HG03469 (cell line): Measurements from ENCODE around the gene DAB2IP.

Experiments
- ATAC-seq: cut with Tn5 transposase; IDR thresholded peaks from one replicate; pipeline ENCODE4 v1.9.1; 2021; ENCODE audit warnings: mild to moderate bottlenecking, moderate library complexity, moderate number of reproducible peaks; ENCODE audit not compliant: unreplicated experiment

Gene DAB2IP

GRCh38 chr9:121755581-121755980 is 104.1 kb downstream of the DAB2IP start:
- no peak for ATAC-seq

- ATAC-seq = no peak
Observed at GRCh38 chr9:121756474-121757280, 105.2 kb downstream of the DAB2IP start.

GRCh38 chr9:121757281-121757585 is 105.8 kb downstream of the DAB2IP start:
- ATAC-seq = no peak

- ATAC-seq = no peak
Observed at GRCh38 chr9:121758693-121759092, 107.3 kb downstream of the DAB2IP start.

GRCh38 chr9:121759996-121760395 is 108.6 kb downstream of the DAB2IP start:
- ATAC-seq = no peak

GRCh38 chr9:121760571-121760970 is 109.1 kb downstream of the DAB2IP start:
- no peak for ATAC-seq

DNA sequence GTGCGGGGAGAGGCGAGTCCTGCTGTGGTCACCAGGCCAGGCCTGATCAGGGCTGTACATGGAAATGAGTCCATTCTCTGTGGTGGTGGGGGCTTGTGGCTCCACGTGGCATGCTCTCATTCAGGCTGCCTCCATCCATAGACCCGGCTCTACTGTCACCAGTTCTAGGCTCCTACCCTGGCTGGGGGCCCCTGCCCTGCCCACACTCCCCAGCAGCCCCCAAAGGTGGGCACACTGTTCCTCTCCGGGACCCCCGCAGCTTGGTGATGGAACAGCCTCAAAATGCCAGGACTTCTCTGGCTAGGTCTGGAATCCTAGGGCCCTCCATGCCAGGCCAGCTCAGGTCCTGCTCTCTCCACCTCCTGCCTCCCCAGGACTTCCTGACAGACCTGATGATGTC is 111.7 kb downstream of the DAB2IP start:
- ATAC-seq = no peak

DNA sequence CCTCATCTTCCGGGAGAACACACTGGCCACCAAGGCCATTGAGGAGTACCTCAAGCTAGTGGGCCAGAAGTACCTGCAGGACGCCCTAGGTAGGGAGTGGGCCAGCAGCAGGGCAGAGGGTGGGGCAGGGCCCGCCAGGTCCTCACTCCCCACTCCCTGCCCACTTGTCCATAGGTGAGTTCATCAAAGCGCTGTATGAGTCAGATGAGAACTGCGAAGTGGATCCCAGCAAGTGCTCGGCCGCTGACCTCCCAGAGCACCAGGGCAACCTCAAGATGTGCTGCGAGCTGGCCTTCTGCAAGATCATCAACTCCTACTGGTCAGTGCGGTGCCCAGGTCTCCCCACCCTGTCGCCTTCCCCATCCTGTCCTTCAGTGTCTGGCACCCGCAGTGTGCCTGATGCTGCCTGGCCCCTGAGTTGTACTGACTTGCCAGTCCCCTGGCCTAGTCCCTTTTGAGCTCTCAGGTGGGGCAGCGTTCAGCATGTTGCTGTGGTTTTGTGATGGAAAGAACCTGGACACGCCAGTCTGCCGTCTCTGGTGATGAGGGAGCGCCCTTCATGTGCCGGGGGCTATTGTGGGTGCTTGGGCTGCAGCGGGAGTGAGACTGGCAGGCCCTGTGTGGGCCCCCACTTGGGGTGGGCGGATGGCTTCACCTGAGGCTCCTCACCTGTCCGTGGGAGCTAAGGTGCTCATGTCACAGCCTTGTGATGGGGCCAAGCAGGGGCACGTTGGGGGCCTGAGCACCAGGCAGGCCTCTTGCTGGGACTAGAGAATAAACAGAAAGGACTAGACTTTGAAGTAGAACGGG is 112.3 kb downstream of the DAB2IP start:
- ATAC-seq = no peak

DNA sequence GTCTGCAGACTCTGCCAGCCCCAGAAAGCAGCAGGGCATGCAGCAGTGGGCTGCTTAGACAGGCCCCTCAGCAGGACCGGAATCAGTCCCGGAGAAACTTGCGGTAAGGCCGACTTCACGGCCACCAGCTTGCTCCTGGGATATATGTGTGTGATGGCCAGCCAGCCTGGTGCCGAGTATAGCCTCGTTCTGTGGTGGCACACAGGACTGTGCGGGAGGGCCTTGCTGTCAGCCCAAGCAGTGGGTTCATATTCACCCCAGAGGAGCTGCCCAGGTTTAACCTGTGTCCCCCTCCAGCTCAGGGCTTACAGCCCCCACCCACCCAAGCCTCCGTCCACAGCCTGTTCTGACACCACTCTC is 112.9 kb downstream of the DAB2IP start:
- ATAC-seq = no peak

- no peak for ATAC-seq
Observed at GRCh38 chr9:121765021-121765950, 113.9 kb downstream of the DAB2IP start.

GRCh38 chr9:121766081-121766683 is 114.7 kb downstream of the DAB2IP start:
- ATAC-seq = no peak

DNA sequence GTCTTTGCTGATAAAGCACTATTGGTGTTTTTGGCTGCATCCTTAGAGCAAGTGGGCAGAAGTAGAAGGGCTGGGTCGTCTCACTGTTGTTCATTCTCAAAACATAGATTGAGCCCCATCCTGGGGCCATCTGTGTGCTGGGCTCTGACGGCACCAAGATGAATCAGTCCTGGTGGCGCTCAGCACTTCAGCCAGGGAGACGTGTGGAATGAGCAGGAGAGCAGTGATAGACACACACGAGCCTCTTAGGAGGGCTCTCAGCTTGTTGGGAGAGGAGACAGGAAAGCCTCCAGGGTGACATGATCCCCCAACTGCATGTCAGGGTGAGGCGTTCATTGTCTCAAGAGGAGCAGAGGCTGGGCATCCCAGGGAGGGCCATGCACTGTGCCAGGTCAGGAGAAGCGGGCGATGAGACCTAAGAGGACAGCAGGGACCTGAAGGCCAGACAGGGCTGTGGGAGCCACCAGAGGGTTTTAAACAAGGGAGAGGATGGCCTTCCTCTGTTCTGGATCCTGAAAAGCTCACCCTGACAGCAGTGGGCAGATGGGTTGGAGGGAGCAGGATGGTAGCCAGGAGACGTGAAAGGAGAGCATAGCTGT is 115.8 kb downstream of the DAB2IP start:
- ATAC-seq = no peak

GRCh38 chr9:121768416-121769015 is 117.1 kb downstream of the DAB2IP start:
- no peak for ATAC-seq

DNA sequence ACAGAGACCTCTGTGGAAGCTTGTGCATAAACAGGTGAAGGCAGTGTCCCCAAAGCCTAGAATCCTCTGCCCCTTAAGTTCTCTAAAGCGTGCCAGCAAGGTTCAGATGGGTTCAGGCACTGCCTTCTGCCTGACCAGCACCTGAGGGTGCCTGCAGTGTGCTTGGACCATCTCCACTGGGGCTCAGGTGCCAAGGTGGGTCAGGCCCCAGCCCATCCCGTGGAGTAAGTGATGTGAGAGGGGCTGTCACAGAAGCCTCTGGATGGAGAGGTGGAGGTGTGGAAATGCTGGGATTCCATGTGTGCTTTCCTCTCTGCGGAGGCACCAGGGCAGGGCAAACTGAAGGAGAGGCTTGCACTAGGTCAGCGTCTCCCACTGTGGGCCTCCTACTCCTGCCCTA is 118.5 kb downstream of the DAB2IP start:
- no peak for ATAC-seq

DNA sequence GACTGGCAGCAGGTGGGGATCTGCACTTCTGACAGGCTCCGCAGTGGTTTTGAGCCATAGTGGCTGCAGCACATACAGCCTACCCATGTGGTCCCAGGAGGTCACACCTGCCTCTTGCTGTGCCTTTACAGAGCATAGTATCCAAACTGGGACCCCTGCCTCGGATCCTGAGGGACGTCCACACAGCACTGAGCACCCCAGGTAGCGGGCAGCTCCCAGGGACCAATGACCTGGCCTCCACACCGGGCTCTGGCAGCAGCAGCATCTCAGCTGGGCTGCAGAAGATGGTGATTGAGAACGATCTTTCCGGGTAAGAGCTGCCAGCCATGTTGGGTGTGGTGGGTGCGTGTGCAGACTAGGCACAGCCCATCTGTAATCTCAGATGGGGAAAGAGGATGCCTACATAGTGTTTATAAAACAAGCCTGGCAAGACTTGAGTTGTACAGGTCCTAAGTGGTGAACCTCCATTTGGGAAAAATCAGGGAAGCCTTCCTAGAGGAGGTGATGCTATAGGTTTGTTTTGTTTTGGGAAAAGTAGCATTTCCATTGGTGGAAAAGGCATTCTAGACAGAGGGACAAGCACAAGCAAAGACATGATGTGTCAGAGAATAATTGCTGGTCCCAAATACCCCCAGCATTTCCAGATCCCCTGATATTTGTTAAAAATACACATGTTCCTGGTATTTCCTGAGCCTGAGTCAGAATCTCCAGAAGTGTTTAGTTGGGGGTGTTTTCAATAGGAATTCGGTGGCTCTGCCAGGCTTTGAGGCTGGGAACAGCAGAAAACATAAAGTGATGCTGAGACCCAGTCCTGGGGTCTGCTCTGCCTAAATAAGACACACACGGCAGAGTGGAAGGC is 119.2 kb downstream of the DAB2IP start:
- no peak for ATAC-seq

DNA sequence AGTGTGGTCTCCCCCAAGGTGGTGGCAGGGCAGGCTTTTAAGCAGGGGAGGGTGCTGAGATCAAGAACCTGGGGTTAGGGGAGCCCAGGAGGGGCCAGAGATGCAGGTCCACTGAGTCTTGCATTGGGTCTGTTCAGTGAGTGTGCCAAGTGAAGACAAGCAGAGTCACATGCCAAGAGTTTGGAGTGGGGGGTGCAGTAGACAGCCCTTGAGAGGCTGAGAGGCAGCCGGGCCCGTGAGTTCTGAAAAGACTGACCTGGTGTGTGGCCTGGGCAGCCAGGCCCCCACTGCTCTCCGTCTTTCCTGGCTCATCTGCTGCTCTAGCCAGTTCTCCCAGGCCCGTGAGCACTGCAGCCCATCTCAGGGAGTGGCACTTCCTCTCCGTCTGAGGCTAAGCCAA is 120.0 kb downstream of the DAB2IP start:
- ATAC-seq = no peak

GRCh38 chr9:121771851-121772599 is 120.6 kb downstream of the DAB2IP start:
- no peak for ATAC-seq

DNA sequence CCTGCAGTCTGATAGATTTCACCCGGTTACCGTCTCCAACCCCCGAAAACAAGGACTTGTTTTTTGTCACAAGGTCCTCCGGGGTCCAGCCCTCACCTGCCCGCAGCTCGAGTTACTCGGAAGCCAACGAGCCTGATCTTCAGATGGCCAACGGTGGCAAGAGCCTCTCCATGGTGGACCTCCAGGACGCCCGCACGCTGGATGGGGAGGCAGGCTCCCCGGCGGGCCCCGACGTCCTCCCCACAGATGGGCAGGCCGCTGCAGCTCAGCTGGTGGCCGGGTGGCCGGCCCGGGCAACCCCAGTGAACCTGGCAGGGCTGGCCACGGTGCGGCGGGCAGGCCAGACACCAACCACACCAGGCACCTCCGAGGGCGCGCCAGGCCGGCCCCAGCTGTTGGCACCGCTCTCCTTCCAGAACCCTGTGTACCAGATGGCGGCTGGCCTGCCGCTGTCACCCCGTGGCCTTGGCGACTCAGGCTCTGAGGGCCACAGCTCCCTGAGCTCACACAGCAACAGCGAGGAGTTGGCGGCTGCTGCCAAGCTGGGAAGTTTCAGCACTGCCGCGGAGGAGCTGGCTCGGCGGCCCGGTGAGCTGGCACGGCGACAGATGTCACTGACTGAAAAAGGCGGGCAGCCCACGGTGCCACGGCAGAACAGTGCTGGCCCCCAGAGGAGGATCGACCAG is 121.3 kb downstream of the DAB2IP start:
- ATAC-seq = no peak
